GM23248 (cell line): ENCODE results near the gene AK9.

Experiments used
- EZH2 ChIP-seq: fragments of 200-600 bp; sonication (generic); IDR thresholded peaks from 2 replicates; pipeline ENCODE4 v1.6.1; 2018; ENCODE audit warnings: antibody characterized with exemption, mild to moderate bottlenecking; ENCODE audit not compliant: insufficient read depth, poor library complexity, severe bottlenecking
- EZH2phosphoT487 ChIP-seq: fragments of 200-600 bp; sonication (generic); IDR thresholded peaks from 2 replicates; pipeline ENCODE4 v1.6.1; 2018; ENCODE audit warnings: antibody characterized with exemption, moderate library complexity, mild to moderate bottlenecking, low read depth; ENCODE audit not compliant: insufficient read depth

DNA sequence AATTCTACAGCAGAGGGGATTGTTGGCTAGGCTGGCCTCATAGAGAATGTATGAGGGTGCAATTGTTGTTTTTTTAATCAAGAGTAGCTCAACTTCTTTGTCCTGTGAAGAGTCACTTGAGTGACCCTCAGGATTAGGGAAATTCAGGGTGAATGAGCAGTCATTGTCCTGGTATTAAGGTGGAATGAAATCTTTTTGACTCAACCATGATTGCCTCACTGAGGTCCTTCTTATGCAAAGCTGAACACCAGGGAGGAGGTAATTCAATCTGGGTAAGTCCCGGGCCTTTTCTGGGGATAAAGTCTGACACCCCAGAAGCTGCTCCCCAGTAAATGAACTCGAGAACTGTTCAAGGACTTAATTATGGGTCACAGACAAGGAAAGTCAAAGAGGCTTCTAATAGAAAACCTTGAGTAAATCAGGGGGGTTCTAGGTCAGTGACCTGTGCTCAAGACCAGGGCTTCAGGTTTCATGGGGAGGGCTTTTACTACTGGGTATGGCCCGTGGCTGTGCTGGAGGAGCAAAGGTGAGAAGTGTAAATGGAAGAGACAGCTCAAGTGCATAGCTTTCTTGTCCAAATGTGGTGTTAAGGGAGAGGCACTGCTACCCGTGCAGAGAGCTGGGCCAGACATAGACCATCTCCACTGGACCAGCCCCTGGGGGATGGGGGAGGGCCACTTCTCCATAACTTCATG, 182.7 kb downstream of the AK9 start:
- TF ChIP-seq EZH2 (no peak), EZH2phosphoT487 (no peak)
